IMR-90 (cell line): ENCODE measurements around the gene SERPINC1. TPM values are rescaled to one million over a fixed set of nuclear protein-coding genes. Genes with fewer than 3 reads are reported as not detected.

Source experiments
- ATAC-seq: fragments of 200-7000 bp; cut with Tn5 transposase; 2 replicates; pipeline ENCODE4 v1.9.1; 2020; ENCODE audit warnings: low read depth, mild to moderate bottlenecking, moderate library complexity
- BruUV-seq: library from RNA; stranded (reverse); fragments of 400-500 nt; replicated peaks from 2 replicates; lab custom pipeline; 2021; lab: Mats Ljungman, UMichigan
- CTCF ChIA-PET: fragments of 300-600 bp; formaldehyde crosslinking; extraction: SDS; loops from one replicate; lab custom pipeline; 2021; ENCODE audit warnings: antibody characterized with exemption; lab: Yijun Ruan, JAX
- POLR2A ChIA-PET: fragments of 300-600 bp; sonication (Branson Sonifier 250); formaldehyde crosslinking; loops from one replicate; lab custom pipeline; 2022; ENCODE audit warnings: antibody characterized with exemption; ENCODE audit not compliant: unreplicated experiment; lab: Charles Lee
- DNase-seq: peaks from one replicate; pipeline ENCODE4 v3.0.0; 2013
- H2AFZ ChIP-seq: replicated peaks from 2 replicates; pipeline ENCODE3; 2013; ENCODE audit warnings: low read length, mild to moderate bottlenecking; ENCODE audit not compliant: poor library complexity
- H2AK5ac ChIP-seq: 2 replicates; pipeline ENCODE4 v1.6.1; 2013; ENCODE audit warnings: low read depth, low read length, inconsistent platforms
- H2AK9ac ChIP-seq: replicated peaks from 2 replicates; pipeline ENCODE3; 2013; ENCODE audit warnings: mild to moderate bottlenecking, low read depth, low read length, moderate library complexity; ENCODE audit not compliant: poor library complexity
- H2BK120ac ChIP-seq: 2 replicates; pipeline ENCODE4 v1.6.1; 2013; ENCODE audit warnings: low read depth, low read length, inconsistent platforms
- H2BK15ac ChIP-seq: 3 replicates; pipeline ENCODE4 v1.6.1; 2013; ENCODE audit warnings: low read depth, low read length, inconsistent platforms
- H2BK20ac ChIP-seq: 2 replicates; pipeline ENCODE4 v1.6.1; 2013; ENCODE audit warnings: low read depth, mild to moderate bottlenecking, inconsistent platforms, low read length, moderate library complexity
- H2BK5ac ChIP-seq: 2 replicates; pipeline ENCODE4 v1.6.1; 2013; ENCODE audit warnings: mild to moderate bottlenecking, low read depth, low read length, inconsistent platforms; ENCODE audit not compliant: poor library complexity, severe bottlenecking
- H3K14ac ChIP-seq: replicated peaks from 2 replicates; pipeline ENCODE4 v1.6.1; 2013; ENCODE audit warnings: low read depth, low read length, inconsistent platforms
- H3K18ac ChIP-seq: 2 replicates; pipeline ENCODE4 v1.6.1; 2013; ENCODE audit warnings: low read depth, low read length, control low read depth
- H3K23ac ChIP-seq: 2 replicates; pipeline ENCODE4 v1.6.1; 2013; ENCODE audit warnings: low read depth, low read length, inconsistent platforms
- H3K27ac ChIP-seq: 2 replicates; pipeline ENCODE4 v1.5.1; 2013; ENCODE audit warnings: mild to moderate bottlenecking, control low read depth, low read length; ENCODE audit not compliant: insufficient read depth
- H3K27me3 ChIP-seq: 2 replicates; pipeline ENCODE4 v1.6.1; 2013; ENCODE audit warnings: low read length; ENCODE audit not compliant: control insufficient read depth, insufficient read depth
- H3K36me3 ChIP-seq: 2 replicates; pipeline ENCODE4 v1.6.1; 2013; ENCODE audit warnings: low read length, mixed read lengths; ENCODE audit not compliant: control insufficient read depth, insufficient read depth
- H3K4ac ChIP-seq: 2 replicates; pipeline ENCODE4 v1.6.1; 2013; ENCODE audit warnings: low read depth, low read length, inconsistent platforms
- H3K4me1 ChIP-seq: 2 replicates; pipeline ENCODE4 v1.6.1; 2013; ENCODE audit warnings: low read length, mixed read lengths; ENCODE audit not compliant: control insufficient read depth, insufficient read depth
- H3K4me2 ChIP-seq: 2 replicates; pipeline ENCODE4 v1.6.1; 2013; ENCODE audit warnings: low read depth, mild to moderate bottlenecking, control low read depth, low read length, moderate library complexity
- H3K4me3 ChIP-seq: 2 replicates; pipeline ENCODE4 v1.5.1; 2013; ENCODE audit warnings: low read depth, mild to moderate bottlenecking, control low read depth, low read length, moderate library complexity; ENCODE audit not compliant: insufficient read depth
- H3K56ac ChIP-seq: 2 replicates; pipeline ENCODE4 v1.6.1; 2013; ENCODE audit warnings: low read length, inconsistent platforms; ENCODE audit not compliant: insufficient read depth; ENCODE audit errors: extremely low read depth
- H3K79me1 ChIP-seq, 2 experiments: 2 replicates each; pipeline ENCODE4 v1.6.1; 2013; ENCODE audit warnings: low read length in 2 of 2, inconsistent platforms in 1 of 2, low read depth in 1 of 2
- H3K9ac ChIP-seq: 2 replicates; pipeline ENCODE4 v1.6.1; 2013; ENCODE audit warnings: low read depth, low read length, control low read depth
- H3K9me1 ChIP-seq: 2 replicates; pipeline ENCODE4 v1.6.1; 2013; ENCODE audit warnings: low read length, inconsistent platforms; ENCODE audit not compliant: insufficient read depth
- H3K9me3 ChIP-seq: 2 replicates; pipeline ENCODE4 v1.6.1; 2013; ENCODE audit warnings: low read length; ENCODE audit not compliant: control insufficient read depth, insufficient read depth
- H4K20me1 ChIP-seq: 2 replicates; pipeline ENCODE4 v1.6.1; 2013; ENCODE audit warnings: low read length, inconsistent platforms; ENCODE audit not compliant: insufficient read depth
- H4K5ac ChIP-seq: 2 replicates; pipeline ENCODE4 v1.6.1; 2013; ENCODE audit warnings: mild to moderate bottlenecking, low read depth, low read length, control low read depth
- H4K8ac ChIP-seq, 2 experiments: 2 replicates each; pipeline ENCODE4 v1.6.1; 2013; ENCODE audit warnings: low read depth in 2 of 2, low read length in 2 of 2, control low read depth in 1 of 2, inconsistent platforms in 1 of 2
- H4K91ac ChIP-seq: 2 replicates; pipeline ENCODE4 v1.6.1; 2013; ENCODE audit warnings: low read depth, low read length, inconsistent platforms; ENCODE audit not compliant: insufficient read depth
- BHLHE40 ChIP-seq: fragments of 150-350 bp; IDR thresholded peaks from 2 replicates; pipeline ENCODE4 v1.6.1; 2016; ENCODE audit warnings: mild to moderate bottlenecking, low read depth, low read length
- CEBPB ChIP-seq: IDR thresholded peaks from 2 replicates; pipeline ENCODE4 v1.6.1; 2012; ENCODE audit warnings: low read depth, low read length, improper control_type of control experiment
- CHD1 ChIP-seq: IDR thresholded peaks from 2 replicates; pipeline ENCODE4 v1.6.1; 2012; ENCODE audit warnings: low read depth, low read length, improper control_type of control experiment
- FOS ChIP-seq: fragments of 150-350 bp; IDR thresholded peaks from 2 replicates; pipeline ENCODE4 v1.6.1; 2016; ENCODE audit warnings: low read depth, low read length
- MAFK ChIP-seq: IDR thresholded peaks from 2 replicates; pipeline ENCODE4 v1.6.1; 2012; ENCODE audit warnings: low read depth, low read length, improper control_type of control experiment
- MAZ ChIP-seq: IDR thresholded peaks from 2 replicates; pipeline ENCODE4 v1.6.1; 2012; ENCODE audit warnings: low read depth, mild to moderate bottlenecking, low read length, improper control_type of control experiment, moderate library complexity, borderline replicate concordance
- MXI1 ChIP-seq: IDR thresholded peaks from 2 replicates; pipeline ENCODE4 v1.6.1; 2012; ENCODE audit warnings: low read depth, mild to moderate bottlenecking, low read length, moderate library complexity, borderline replicate concordance
- NFE2L2 ChIP-seq: fragments of 150-350 bp; IDR thresholded peaks from 2 replicates; pipeline ENCODE4 v1.6.1; 2016; ENCODE audit warnings: low read depth, mild to moderate bottlenecking, low read length
- POLR2A ChIP-seq: IDR thresholded peaks from 2 replicates; pipeline ENCODE4 v1.6.1; 2012; ENCODE audit warnings: mild to moderate bottlenecking, low read depth, low read length
- RAD21 ChIP-seq: IDR thresholded peaks from 2 replicates; pipeline ENCODE4 v1.6.1; 2012; ENCODE audit warnings: low read length, improper control_type of control experiment
- RCOR1 ChIP-seq: IDR thresholded peaks from 2 replicates; pipeline ENCODE4 v1.6.1; 2012; ENCODE audit warnings: mild to moderate bottlenecking, low read length, improper control_type of control experiment; ENCODE audit not compliant: insufficient replicate concordance
- RFX5 ChIP-seq: IDR thresholded peaks from 2 replicates; pipeline ENCODE4 v1.8.0; 2012; ENCODE audit warnings: low read depth, mild to moderate bottlenecking, low read length, moderate library complexity
- SMC3 ChIP-seq: fragments of 150-350 bp; IDR thresholded peaks from 2 replicates; pipeline ENCODE4 v1.6.1; 2016; ENCODE audit warnings: low read depth, mild to moderate bottlenecking, antibody characterized with exemption, low read length, moderate library complexity
- USF2 ChIP-seq: fragments of 150-350 bp; IDR thresholded peaks from 2 replicates; pipeline ENCODE4 v1.6.1; 2017; ENCODE audit warnings: mild to moderate bottlenecking, antibody characterized with exemption, low read length, low read depth
- WGBS, 2 experiments: methylation state at CpG; one replicate each; pipeline versions ENCODE4 v1.1.5 to v1.1.7; 2013; ENCODE audit warnings: missing lambda C conversion rate in 2 of 2; ENCODE audit not compliant: insufficient read length in 1 of 2; ENCODE audit errors: extremely low coverage in 2 of 2; 5-methylcytosine and 5-hydroxymethylcytosine counted together
- dilution Hi-C: fragments of 300-500 bp; cut with HindIII; formaldehyde crosslinking; loops from one replicate; pipeline ENCODE4 v1.14.3; 2018; ENCODE audit warnings: low sequenced_read_pairs; ENCODE audit not compliant: unreplicated experiment
- in situ Hi-C: fragments of 300-500 bp; cut with MboI; formaldehyde crosslinking; loops from 3 replicates; pipeline ENCODE4 v1.14.3; 2019; ENCODE audit warnings: low sequenced_read_pairs, inconsistent platforms, mixed read lengths
- intact Hi-C: fragments of 100-400 bp; cut with micrococcal nuclease; formaldehyde crosslinking; loops from 2 replicates; pipeline ENCODE4 v1.10.0; 2022
- polyA plus RNA-seq, 3 experiments: library from polyadenylated mRNA; depleted of rRNA; stranded (reverse); fragments of >200 nt; gene quantifications; 2 replicates each; pipeline ENCODE4 v1.2.3, GENCODE V29; 2012; ENCODE audit warnings: low replicate concordance in 1 of 3
- total RNA-seq: library from RNA; depleted of rRNA; stranded (reverse); fragments of >200 nt; gene quantifications from 2 replicates; pipeline ENCODE4 v1.2.3, GENCODE V29; 2012
- TF ChIP-seq, protein P1 (sequence below): fragments of 150-350 bp; IDR thresholded peaks from 2 replicates; pipeline ENCODE4 v1.6.1; 2016; ENCODE audit warnings: low read depth, mild to moderate bottlenecking, low read length, moderate library complexity, borderline replicate concordance
- TF ChIP-seq, protein P2 (sequence below): conservative IDR thresholded peaks from 2 replicates; pipeline ENCODE4 v1.5.1; 2012; ENCODE audit warnings: mild to moderate bottlenecking, low read depth, low read length, improper control_type of control experiment

Gene SERPINC1
- total and polyA plus RNA-seq, 2 of the 4 experiments (the other 2 are of a cell fraction) = not detected

DNA sequence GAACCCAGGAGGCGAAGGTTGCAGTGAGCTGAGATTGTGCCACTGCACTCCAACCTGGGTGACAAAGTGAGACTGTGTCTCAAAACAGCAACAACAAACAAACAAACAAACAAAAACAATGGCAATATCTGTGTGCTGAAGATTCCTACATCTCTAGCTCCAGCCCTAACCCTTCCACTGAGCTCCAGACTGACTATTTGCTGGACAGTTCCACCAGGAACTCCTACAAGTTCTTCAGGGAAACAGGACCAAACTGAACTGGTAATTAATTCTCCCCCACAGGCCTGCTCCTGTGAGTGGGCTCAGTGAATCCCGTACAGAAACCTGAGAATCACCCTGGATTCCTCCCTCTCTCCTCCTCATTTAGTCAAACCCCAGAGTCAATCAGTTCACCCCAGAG, 1.5 kb downstream of the SERPINC1 start:
- no peaks in the 10 kb centered on the region for H3K4me1 ChIP-seq
- H3K23ac ChIP-seq = no peak overlapping the region
- no peak overlapping the region for H3K4me3 ChIP-seq
- no peaks in the 10 kb centered on the region for H4K20me1 ChIP-seq
- ChIA-PET CTCF (no interaction called here), POLR2A (no interaction called here)
- H4K5ac ChIP-seq = no peak overlapping the region
- no TSS peak for BruUV-seq
- H3K27ac ChIP-seq = no peak overlapping the region
- no peak overlapping the region for H3K9ac ChIP-seq
- DNase-seq (no peak), ATAC-seq (no peak)
- H3K27me3 ChIP-seq = no peaks in the 10 kb centered on the region
- in situ Hi-C loops (no loop called here), intact Hi-C loops (no loop called here), dilution Hi-C loops (no loop called here)
- no peak overlapping the region for H2AFZ ChIP-seq
- no peaks in the 10 kb centered on the region for H3K79me1 ChIP-seq
- no peak overlapping the region for H3K4ac ChIP-seq
- H4K91ac ChIP-seq = no peak overlapping the region
- no peak overlapping the region for H3K14ac ChIP-seq
- H3K56ac ChIP-seq = no peak overlapping the region
- no peak overlapping the region for H2AK9ac ChIP-seq
- no peak overlapping the region for H2BK5ac ChIP-seq
- H2AK5ac ChIP-seq = no peak overlapping the region
- no peak overlapping the region for H2BK120ac ChIP-seq
- no peak overlapping the region for H2BK20ac ChIP-seq
- H3K9me3 ChIP-seq = no peaks in the 10 kb centered on the region
- WGBS, 2 experiments = no CpG with 5 or more reads among the region's 2 CpGs
- TF ChIP-seq, protein P1, sequence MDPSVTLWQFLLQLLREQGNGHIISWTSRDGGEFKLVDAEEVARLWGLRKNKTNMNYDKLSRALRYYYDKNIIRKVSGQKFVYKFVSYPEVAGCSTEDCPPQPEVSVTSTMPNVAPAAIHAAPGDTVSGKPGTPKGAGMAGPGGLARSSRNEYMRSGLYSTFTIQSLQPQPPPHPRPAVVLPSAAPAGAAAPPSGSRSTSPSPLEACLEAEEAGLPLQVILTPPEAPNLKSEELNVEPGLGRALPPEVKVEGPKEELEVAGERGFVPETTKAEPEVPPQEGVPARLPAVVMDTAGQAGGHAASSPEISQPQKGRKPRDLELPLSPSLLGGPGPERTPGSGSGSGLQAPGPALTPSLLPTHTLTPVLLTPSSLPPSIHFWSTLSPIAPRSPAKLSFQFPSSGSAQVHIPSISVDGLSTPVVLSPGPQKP = no peak
- TF ChIP-seq NFE2L2 (no peak), BHLHE40 (no peak), USF2 (no peak), MAFK (no peak), RAD21 (no peak), CEBPB (no peak), FOS (no peak), SMC3 (no peak), CHD1 (no peak), RFX5 (no peak), RCOR1 (no peak), MXI1 (no peak), MAZ (no peak), POLR2A (no peak)
- TF ChIP-seq, protein P2, sequence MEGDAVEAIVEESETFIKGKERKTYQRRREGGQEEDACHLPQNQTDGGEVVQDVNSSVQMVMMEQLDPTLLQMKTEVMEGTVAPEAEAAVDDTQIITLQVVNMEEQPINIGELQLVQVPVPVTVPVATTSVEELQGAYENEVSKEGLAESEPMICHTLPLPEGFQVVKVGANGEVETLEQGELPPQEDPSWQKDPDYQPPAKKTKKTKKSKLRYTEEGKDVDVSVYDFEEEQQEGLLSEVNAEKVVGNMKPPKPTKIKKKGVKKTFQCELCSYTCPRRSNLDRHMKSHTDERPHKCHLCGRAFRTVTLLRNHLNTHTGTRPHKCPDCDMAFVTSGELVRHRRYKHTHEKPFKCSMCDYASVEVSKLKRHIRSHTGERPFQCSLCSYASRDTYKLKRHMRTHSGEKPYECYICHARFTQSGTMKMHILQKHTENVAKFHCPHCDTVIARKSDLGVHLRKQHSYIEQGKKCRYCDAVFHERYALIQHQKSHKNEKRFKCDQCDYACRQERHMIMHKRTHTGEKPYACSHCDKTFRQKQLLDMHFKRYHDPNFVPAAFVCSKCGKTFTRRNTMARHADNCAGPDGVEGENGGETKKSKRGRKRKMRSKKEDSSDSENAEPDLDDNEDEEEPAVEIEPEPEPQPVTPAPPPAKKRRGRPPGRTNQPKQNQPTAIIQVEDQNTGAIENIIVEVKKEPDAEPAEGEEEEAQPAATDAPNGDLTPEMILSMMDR = no peak
- no peak overlapping the region for H4K8ac ChIP-seq
- H3K9me1 ChIP-seq = no peaks in the 10 kb centered on the region
- H3K4me2 ChIP-seq = no peak overlapping the region
- H2BK15ac ChIP-seq = no peak overlapping the region
- H3K18ac ChIP-seq = no peak overlapping the region
- no peaks in the 10 kb centered on the region for H3K36me3 ChIP-seq
